ENCODE data around the gene CFP. TPM values are rescaled to one million over a fixed set of nuclear protein-coding genes. Genes with fewer than 3 reads are reported as not detected.
A peak's percentile ranks its signal among the peaks of the same experiment; 100 is the strongest.

CFP gene
- total RNA-seq, 1 donor from 2014 or later = 1.1 TPM

DNA sequence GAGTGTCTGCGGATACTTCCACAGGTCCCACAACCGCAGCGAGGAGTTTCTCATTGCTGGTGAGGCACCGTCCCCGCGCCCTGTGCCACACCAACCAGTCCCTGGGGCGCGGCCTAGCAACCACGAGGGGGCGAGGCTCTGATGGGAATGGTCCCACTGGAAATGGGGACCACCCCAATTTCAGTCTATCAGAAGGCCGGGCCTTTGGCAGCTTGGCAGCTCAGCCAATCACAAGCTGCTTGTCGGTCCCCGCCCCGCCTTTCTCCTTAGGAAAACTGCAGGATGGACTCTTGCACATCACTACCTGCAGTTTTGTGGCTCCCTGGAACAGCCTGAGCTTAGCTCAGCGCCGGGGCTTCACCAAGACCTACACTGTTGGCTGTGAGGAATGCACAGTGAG is 44.5 kb downstream of the CFP start:
- TF ChIP-seq, protein P1, sequence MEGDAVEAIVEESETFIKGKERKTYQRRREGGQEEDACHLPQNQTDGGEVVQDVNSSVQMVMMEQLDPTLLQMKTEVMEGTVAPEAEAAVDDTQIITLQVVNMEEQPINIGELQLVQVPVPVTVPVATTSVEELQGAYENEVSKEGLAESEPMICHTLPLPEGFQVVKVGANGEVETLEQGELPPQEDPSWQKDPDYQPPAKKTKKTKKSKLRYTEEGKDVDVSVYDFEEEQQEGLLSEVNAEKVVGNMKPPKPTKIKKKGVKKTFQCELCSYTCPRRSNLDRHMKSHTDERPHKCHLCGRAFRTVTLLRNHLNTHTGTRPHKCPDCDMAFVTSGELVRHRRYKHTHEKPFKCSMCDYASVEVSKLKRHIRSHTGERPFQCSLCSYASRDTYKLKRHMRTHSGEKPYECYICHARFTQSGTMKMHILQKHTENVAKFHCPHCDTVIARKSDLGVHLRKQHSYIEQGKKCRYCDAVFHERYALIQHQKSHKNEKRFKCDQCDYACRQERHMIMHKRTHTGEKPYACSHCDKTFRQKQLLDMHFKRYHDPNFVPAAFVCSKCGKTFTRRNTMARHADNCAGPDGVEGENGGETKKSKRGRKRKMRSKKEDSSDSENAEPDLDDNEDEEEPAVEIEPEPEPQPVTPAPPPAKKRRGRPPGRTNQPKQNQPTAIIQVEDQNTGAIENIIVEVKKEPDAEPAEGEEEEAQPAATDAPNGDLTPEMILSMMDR (IDR thresholded peaks at IDR 0.05; ENCODE audit: insufficient read depth, low read depth, low read length) = no peak
- no peak for TF ChIP-seq EZH2 (IDR thresholded peaks at IDR 0.05; ENCODE audit: insufficient read depth, low read length)
- H2AFZ ChIP-seq (ENCODE audit: low read depth, low read length) = no peak overlapping the region
- no peak overlapping the region for H3K4me3 ChIP-seq (ENCODE audit: insufficient read depth, low read depth, low read length)

DNA sequence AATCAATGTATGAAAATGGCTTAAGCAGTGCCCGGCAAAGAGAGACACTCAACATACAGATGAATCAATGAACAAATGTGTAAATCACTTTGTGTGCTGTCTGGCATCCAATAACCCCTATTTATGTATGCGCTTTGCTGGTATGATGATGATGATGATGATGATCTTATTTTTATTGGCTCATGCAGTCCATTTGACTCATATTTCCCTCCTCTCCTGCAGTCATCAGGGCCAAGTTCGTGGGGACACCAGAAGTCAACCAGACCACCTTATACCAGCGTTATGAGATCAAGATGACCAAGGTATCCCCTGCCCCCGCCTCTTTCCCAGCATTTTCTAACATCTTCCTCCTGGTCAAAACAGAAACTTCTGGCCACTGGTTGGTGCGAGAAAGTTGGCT is 45.0 kb downstream of the CFP start:
- Mint-ChIP-seq H3K27me3 (ENCODE audit: low read depth, unreplicated experiment) (no peaks in the 10 kb centered on the region), H3K27ac (ENCODE audit: unreplicated experiment) (peak overlapping the region; percentile 69), H3K4me3 (ENCODE audit: unreplicated experiment) (peak overlapping the region; percentile 86), H3K36me3 (ENCODE audit: low read depth, unreplicated experiment) (no peaks in the 10 kb centered on the region), H3K9me3 (ENCODE audit: unreplicated experiment) (no peaks in the 10 kb centered on the region), H3K4me1 (ENCODE audit: low read depth, unreplicated experiment) (peaks cover 12% of the 10 kb centered on the region)
- H3K9ac ChIP-seq (ENCODE audit: low read length) = peak overlapping the region; percentile 92
- peaks cover 29% of the 10 kb centered on the region for H3K79me2 ChIP-seq (ENCODE audit: insufficient read depth, low read length)
- no peak for DNase-seq (ENCODE audit: low read depth)
- no peak for TF ChIP-seq EZH2 (IDR thresholded peaks at IDR 0.05; ENCODE audit: insufficient read depth, low read length)
- TF ChIP-seq, protein P1 (IDR thresholded peaks at IDR 0.05; ENCODE audit: insufficient read depth, low read depth, low read length) = no peak
- H3K4me1 ChIP-seq (ENCODE audit: insufficient read depth, low read length) = peaks cover 24% of the 10 kb centered on the region
- H3K4me3 ChIP-seq (ENCODE audit: insufficient read depth, low read depth, low read length) = peak overlapping the region; percentile 82
- H3K9me3 ChIP-seq (ENCODE audit: insufficient read depth, low read depth, low read length) = no peaks in the 10 kb centered on the region
- no peak overlapping the region for H3K27ac ChIP-seq (ENCODE audit: low read depth, low read length)
- H4K20me1 ChIP-seq (ENCODE audit: insufficient read depth, low read length) = peaks cover 37% of the 10 kb centered on the region
- H3K4me2 ChIP-seq (ENCODE audit: low read length) = peak overlapping the region; percentile 93
- H2AFZ ChIP-seq (ENCODE audit: low read depth, low read length) = no peak overlapping the region
- no peak for FAIRE-seq
- H3K27me3 ChIP-seq (ENCODE audit: insufficient read depth, low read length) = no peaks in the 10 kb centered on the region
- H3K36me3 ChIP-seq (ENCODE audit: insufficient read depth, low read length) = no peaks in the 10 kb centered on the region

More for the DNA sequence above, 44.5 kb downstream of the CFP start:
- Histone ChIP-seq H3K9me3 (ENCODE audit: insufficient read depth, low read depth, low read length) (no peaks in the 10 kb centered on the region), H3K4me2 (ENCODE audit: low read length) (peak overlapping the region; percentile 93), H3K27me3 (ENCODE audit: insufficient read depth, low read length) (no peaks in the 10 kb centered on the region), H3K9ac (ENCODE audit: low read length) (peak overlapping the region; percentile 92), H3K27ac (ENCODE audit: low read depth, low read length) (no peak overlapping the region), H3K79me2 (ENCODE audit: insufficient read depth, low read length) (peaks cover 29% of the 10 kb centered on the region), H4K20me1 (ENCODE audit: insufficient read depth, low read length) (peaks cover 37% of the 10 kb centered on the region), H3K4me1 (ENCODE audit: insufficient read depth, low read length) (peaks cover 24% of the 10 kb centered on the region), H3K36me3 (ENCODE audit: insufficient read depth, low read length) (no peaks in the 10 kb centered on the region)
- Mint-ChIP-seq H3K27me3 (ENCODE audit: low read depth, unreplicated experiment) (no peaks in the 10 kb centered on the region), H3K36me3 (ENCODE audit: low read depth, unreplicated experiment) (no peaks in the 10 kb centered on the region), H3K9me3 (ENCODE audit: unreplicated experiment) (no peaks in the 10 kb centered on the region), H3K27ac (ENCODE audit: unreplicated experiment) (no peak overlapping the region), H3K4me1 (ENCODE audit: low read depth, unreplicated experiment) (peaks cover 12% of the 10 kb centered on the region), H3K4me3 (ENCODE audit: unreplicated experiment) (no peak overlapping the region)
- FAIRE-seq (no peak), DNase-seq (ENCODE audit: low read depth) (no peak)

DNA sequence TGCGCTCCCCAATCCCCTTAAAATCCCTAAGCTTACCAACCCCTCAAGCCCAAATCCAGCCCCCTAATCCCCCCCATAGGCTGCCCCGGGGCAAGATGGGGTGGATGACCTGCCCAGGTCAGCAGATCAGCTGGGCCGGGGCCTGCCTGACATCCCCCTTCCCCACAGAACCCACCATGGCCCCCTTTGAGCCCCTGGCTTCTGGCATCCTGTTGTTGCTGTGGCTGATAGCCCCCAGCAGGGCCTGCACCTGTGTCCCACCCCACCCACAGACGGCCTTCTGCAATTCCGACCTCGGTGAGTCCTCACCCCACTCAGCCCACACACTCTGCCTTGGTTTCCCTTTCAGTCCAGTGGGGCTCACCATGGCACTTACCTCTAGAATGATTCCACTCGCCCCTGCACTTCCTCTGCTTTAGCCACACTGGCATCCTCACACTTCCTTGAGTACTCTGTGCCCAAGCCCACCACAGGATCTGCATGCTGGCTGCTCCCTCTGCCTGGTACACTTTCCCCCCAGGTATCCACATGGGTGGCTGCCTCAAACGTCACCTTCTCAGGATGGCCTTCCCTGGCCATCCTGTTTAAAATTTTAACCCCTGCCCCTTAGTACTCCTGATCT is 46.4 kb downstream of the CFP start:
- no peak for DNase-seq (ENCODE audit: low read depth)
- H3K4me1 ChIP-seq (ENCODE audit: insufficient read depth, low read length) = peaks cover 32% of the 10 kb centered on the region
- no peak for FAIRE-seq
- H4K20me1 ChIP-seq (ENCODE audit: insufficient read depth, low read length) = peaks cover 37% of the 10 kb centered on the region
- no peaks in the 10 kb centered on the region for H3K27me3 Mint-ChIP-seq (ENCODE audit: low read depth, unreplicated experiment)
- peaks cover 29% of the 10 kb centered on the region for H3K79me2 ChIP-seq (ENCODE audit: insufficient read depth, low read length)
- H3K27ac ChIP-seq (ENCODE audit: low read depth, low read length) = peak overlapping the region; percentile 76
- H3K36me3 ChIP-seq (ENCODE audit: insufficient read depth, low read length) = no peaks in the 10 kb centered on the region
- H3K4me2 ChIP-seq (ENCODE audit: low read length) = peak overlapping the region; percentile 93
- peak overlapping the region; percentile 92 for H3K9ac ChIP-seq (ENCODE audit: low read length)
- H3K9me3 ChIP-seq (ENCODE audit: insufficient read depth, low read depth, low read length) = no peaks in the 10 kb centered on the region
- H3K27ac Mint-ChIP-seq (ENCODE audit: unreplicated experiment) = peak overlapping the region; percentile 47
- H3K9me3 Mint-ChIP-seq (ENCODE audit: unreplicated experiment) = no peaks in the 10 kb centered on the region
- no peaks in the 10 kb centered on the region for H3K27me3 ChIP-seq (ENCODE audit: insufficient read depth, low read length)
- H2AFZ ChIP-seq (ENCODE audit: low read depth, low read length) = no peak overlapping the region
- no peaks in the 10 kb centered on the region for H3K36me3 Mint-ChIP-seq (ENCODE audit: low read depth, unreplicated experiment)
- H3K4me3 ChIP-seq (ENCODE audit: insufficient read depth, low read depth, low read length) = peak overlapping the region; percentile 82
- H3K4me3 Mint-ChIP-seq (ENCODE audit: unreplicated experiment) = peak overlapping the region; percentile 86
- TF ChIP-seq, protein P1 (IDR thresholded peaks at IDR 0.05; ENCODE audit: insufficient read depth, low read depth, low read length) = no peak
- TF ChIP-seq EZH2 (IDR thresholded peaks at IDR 0.05; ENCODE audit: insufficient read depth, low read length) = no peak
- H3K4me1 Mint-ChIP-seq (ENCODE audit: low read depth, unreplicated experiment) = peaks cover 15% of the 10 kb centered on the region
